Smooth muscle cell of the brain vasculature (primary cell): Measurements from ENCODE around the gene VPS41.
"Not testable (repeated sequence)": the region's sequence is repeated elsewhere in the genome, so short reads cannot be mapped to it uniquely, and the experiment has no call there.

Source experiments
- DNase-seq: peaks from one replicate; pipeline ENCODE4 v3.0.0-alpha.2; 2012; ENCODE audit warnings: low read depth, low spot score

VPS41 gene

GRCh38 chr7:38908759-38909335, at the start of gene VPS41:
Gene VPS41, minus strand, starts transcription at chr7:38909191. Its CDS starts 17 bp downstream, at chr7:38909174.
- DNase-seq, result peak; percentile 21

- DNase-seq, result no peak
Observed at GRCh38 chr7:38955892-38956291, 46.9 kb upstream of the VPS41 start.

GRCh38 chr7:38953971-38954370, 45.0 kb upstream of the VPS41 start:
- no peak for DNase-seq

- DNase-seq, result no peak
Observed at GRCh38 chr7:38953227-38953626, 44.2 kb upstream of the VPS41 start.

GRCh38 chr7:38951213-38951612, 42.2 kb upstream of the VPS41 start:
- no peak for DNase-seq

GRCh38 chr7:38950309-38950708, 41.3 kb upstream of the VPS41 start:
- no peak for DNase-seq

GRCh38 chr7:38947541-38947940, 38.5 kb upstream of the VPS41 start:
- not testable (repeated sequence) for DNase-seq

GRCh38 chr7:38942431-38943051, 33.5 kb upstream of the VPS41 start:
- DNase-seq, result no peak

- no peak for DNase-seq
Observed at GRCh38 chr7:38940774-38941173, 31.8 kb upstream of the VPS41 start.

- no peak for DNase-seq
Observed at GRCh38 chr7:38938589-38938988, 29.6 kb upstream of the VPS41 start.

- DNase-seq, result no peak
Observed at GRCh38 chr7:38938001-38938485, 29.1 kb upstream of the VPS41 start.

GRCh38 chr7:38936641-38937040, 27.6 kb upstream of the VPS41 start:
- DNase-seq, result no peak

GRCh38 chr7:38934536-38934935, 25.5 kb upstream of the VPS41 start:
- no peak for DNase-seq

- DNase-seq, result no peak
Observed at GRCh38 chr7:38934051-38934450, 25.1 kb upstream of the VPS41 start.

- peak; percentile 12 for DNase-seq
Observed at GRCh38 chr7:38932509-38933168, 23.6 kb upstream of the VPS41 start.

- no peak for DNase-seq
Observed at GRCh38 chr7:38929460-38930171, 20.6 kb upstream of the VPS41 start.

- DNase-seq, result no peak
Observed at GRCh38 chr7:38928506-38928905, 19.5 kb upstream of the VPS41 start.

- DNase-seq, result no peak
Observed at GRCh38 chr7:38927751-38928150, 18.8 kb upstream of the VPS41 start.

GRCh38 chr7:38920731-38921130, 11.7 kb upstream of the VPS41 start:
- no peak for DNase-seq

GRCh38 chr7:38916396-38916795, 7.4 kb upstream of the VPS41 start:
- no peak for DNase-seq

- DNase-seq, result no peak
Observed at GRCh38 chr7:38909870-38910269, 879 bp upstream of the VPS41 start.

- no peak for DNase-seq
Observed at GRCh38 chr7:38907766-38908165, 1.2 kb downstream of the VPS41 start.
